ENCODE results near the gene CHSY3.

GRCh38 chr5:129988453-129988852 lies 84.2 kb downstream of the CHSY3 start:
- TF ChIP-seq CTCF (IDR thresholded peaks at IDR 0.05) (no peak), ZFX (IDR thresholded peaks at IDR 0.05; ENCODE audit: borderline replicate concordance) (no peak)

Measured in 22Rv1 (cell line).